GM06990 (cell line): Measurements from ENCODE around the gene WBP2NL.

ENCODE experiments used
- DNase-seq: peaks from one replicate; pipeline ENCODE4 v3.0.0-alpha.2; 2011; ENCODE audit not compliant: insufficient read length; ENCODE audit errors: extremely low read depth
- H3K27me3 ChIP-seq: replicated peaks from 2 replicates; pipeline ENCODE4 v1.6.0; 2011; ENCODE audit warnings: low read length; ENCODE audit not compliant: control insufficient read depth, insufficient read depth
- H3K36me3 ChIP-seq: 2 replicates; pipeline ENCODE4 v1.5.1; 2011; ENCODE audit warnings: low read length; ENCODE audit not compliant: control insufficient read depth, insufficient read depth
- H3K4me3 ChIP-seq: replicated peaks from 2 replicates; pipeline ENCODE4 v1.5.1; 2011; ENCODE audit warnings: low read depth, mild to moderate bottlenecking, control low read depth, low read length
- CTCF ChIP-seq: IDR thresholded peaks from 2 replicates; pipeline ENCODE4 v1.5.1; 2011; ENCODE audit warnings: low read length, control low read depth, mild to moderate bottlenecking, inconsistent platforms; ENCODE audit not compliant: insufficient read depth, poor library complexity, severe bottlenecking

WBP2NL gene

GRCh38 chr22:42001706-42002105 lies 3.1 kb downstream of the WBP2NL start:
- H3K4me3 ChIP-seq, result no peak overlapping the region
- H3K27me3 ChIP-seq, result no peaks in the 10 kb centered on the region
- H3K36me3 ChIP-seq, result peaks cover 2% of the 10 kb centered on the region
- TF ChIP-seq CTCF, result no peak
- no peak for DNase-seq

- H3K27me3 ChIP-seq, result no peaks in the 10 kb centered on the region
- H3K36me3 ChIP-seq, result no peaks in the 10 kb centered on the region
- DNase-seq, result no peak
- no peak for TF ChIP-seq CTCF
- no peak overlapping the region for H3K4me3 ChIP-seq
Observed at GRCh38 chr22:42007922-42008321, 9.3 kb downstream of the WBP2NL start.

- TF ChIP-seq CTCF, result no peak
- Histone ChIP-seq H3K4me3 (no peak overlapping the region), H3K36me3 (no peaks in the 10 kb centered on the region), H3K27me3 (no peaks in the 10 kb centered on the region)
- DNase-seq, result no peak
Observed at GRCh38 chr22:42010778-42011177, 12.2 kb downstream of the WBP2NL start.

- DNase-seq, result no peak
- H3K36me3 ChIP-seq, result no peaks in the 10 kb centered on the region
- no peak for TF ChIP-seq CTCF
- H3K27me3 ChIP-seq, result no peaks in the 10 kb centered on the region
- H3K4me3 ChIP-seq, result no peak overlapping the region
Observed at GRCh38 chr22:42013385-42013784, 14.8 kb downstream of the WBP2NL start.

GRCh38 chr22:42016111-42016510 lies 17.5 kb downstream of the WBP2NL start:
- H3K27me3 ChIP-seq, result no peaks in the 10 kb centered on the region
- no peak overlapping the region for H3K4me3 ChIP-seq
- TF ChIP-seq CTCF, result no peak
- no peak for DNase-seq
- H3K36me3 ChIP-seq, result no peaks in the 10 kb centered on the region

GRCh38 chr22:42018224-42018623 lies 19.6 kb downstream of the WBP2NL start:
- Histone ChIP-seq H3K36me3 (no peaks in the 10 kb centered on the region), H3K27me3 (no peaks in the 10 kb centered on the region), H3K4me3 (no peak overlapping the region)
- DNase-seq, result no peak
- TF ChIP-seq CTCF, result no peak
